ENCODE measurements around the gene EFCAB11. TPM values are rescaled to one million over a fixed set of nuclear protein-coding genes. Genes with fewer than 3 reads are reported as not detected.
A peak's percentile ranks its signal among the peaks of the same experiment; 100 is the strongest.

The EFCAB11 gene
- total RNA-seq, 1 donor from 2014 or later = 7.5 TPM

DNA sequence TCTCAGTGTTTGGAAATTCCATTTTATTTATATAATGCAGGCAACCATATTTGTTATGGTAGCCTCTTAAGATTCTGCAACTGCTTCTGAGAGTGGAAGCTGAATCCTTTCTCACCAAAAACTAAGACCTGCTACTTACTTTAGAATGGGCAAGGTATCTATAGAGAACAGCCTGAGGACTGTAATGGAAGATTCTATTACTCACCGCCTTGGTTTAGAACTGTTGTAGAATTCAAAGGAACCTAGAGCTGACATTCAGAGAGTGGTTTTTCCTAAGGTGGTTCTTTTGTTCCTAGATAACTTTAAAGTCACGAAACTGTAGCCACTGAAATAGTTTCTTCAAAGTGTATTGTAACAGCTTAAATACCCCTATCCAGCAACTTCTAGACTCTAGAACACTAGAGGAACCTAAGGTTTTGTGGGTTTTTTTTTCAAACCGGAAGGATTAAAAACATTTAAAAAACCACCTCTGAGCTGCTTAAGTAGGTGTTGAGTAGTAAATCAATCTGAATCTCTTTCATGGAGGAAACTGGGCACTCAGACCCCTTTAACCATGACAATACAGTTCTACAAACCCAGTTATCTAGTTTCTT, 5.4 kb upstream of the EFCAB11 start:
- Histone ChIP-seq H3K27me3 (ENCODE audit: insufficient read depth, low read length) (no peaks in the 10 kb centered on the region), H3K79me2 (ENCODE audit: insufficient read depth, low read length) (peaks cover 85% of the 10 kb centered on the region), H4K20me1 (ENCODE audit: insufficient read depth, low read length) (peaks cover 18% of the 10 kb centered on the region), H3K4me1 (ENCODE audit: insufficient read depth, low read length) (peaks cover 17% of the 10 kb centered on the region), H3K4me3 (ENCODE audit: insufficient read depth, low read depth, low read length) (no peak overlapping the region), H2AFZ (ENCODE audit: low read depth, low read length) (no peak overlapping the region), H3K27ac (ENCODE audit: low read depth, low read length) (no peak overlapping the region), H3K9ac (ENCODE audit: low read length) (no peak overlapping the region), H3K9me3 (ENCODE audit: insufficient read depth, low read depth, low read length) (no peaks in the 10 kb centered on the region), H3K36me3 (ENCODE audit: insufficient read depth, low read length) (peaks cover 27% of the 10 kb centered on the region), H3K4me2 (ENCODE audit: low read length) (no peak overlapping the region)
- peaks cover 9% of the 10 kb centered on the region for H3K36me3 Mint-ChIP-seq (ENCODE audit: low read depth, unreplicated experiment)
- no peaks in the 10 kb centered on the region for H3K27me3 Mint-ChIP-seq (ENCODE audit: low read depth, unreplicated experiment)
- no peak for FAIRE-seq
- no peak for DNase-seq (ENCODE audit: low read depth)
- H3K9me3 Mint-ChIP-seq (ENCODE audit: unreplicated experiment) = no peaks in the 10 kb centered on the region
- no peak overlapping the region for H3K27ac Mint-ChIP-seq (ENCODE audit: unreplicated experiment)
- peaks cover 14% of the 10 kb centered on the region for H3K4me1 Mint-ChIP-seq (ENCODE audit: low read depth, unreplicated experiment)
- H3K4me3 Mint-ChIP-seq (ENCODE audit: unreplicated experiment) = no peak overlapping the region
- no peak for TF ChIP-seq EZH2 (IDR thresholded peaks at IDR 0.05; ENCODE audit: insufficient read depth, low read length)
- TF ChIP-seq, protein P1, sequence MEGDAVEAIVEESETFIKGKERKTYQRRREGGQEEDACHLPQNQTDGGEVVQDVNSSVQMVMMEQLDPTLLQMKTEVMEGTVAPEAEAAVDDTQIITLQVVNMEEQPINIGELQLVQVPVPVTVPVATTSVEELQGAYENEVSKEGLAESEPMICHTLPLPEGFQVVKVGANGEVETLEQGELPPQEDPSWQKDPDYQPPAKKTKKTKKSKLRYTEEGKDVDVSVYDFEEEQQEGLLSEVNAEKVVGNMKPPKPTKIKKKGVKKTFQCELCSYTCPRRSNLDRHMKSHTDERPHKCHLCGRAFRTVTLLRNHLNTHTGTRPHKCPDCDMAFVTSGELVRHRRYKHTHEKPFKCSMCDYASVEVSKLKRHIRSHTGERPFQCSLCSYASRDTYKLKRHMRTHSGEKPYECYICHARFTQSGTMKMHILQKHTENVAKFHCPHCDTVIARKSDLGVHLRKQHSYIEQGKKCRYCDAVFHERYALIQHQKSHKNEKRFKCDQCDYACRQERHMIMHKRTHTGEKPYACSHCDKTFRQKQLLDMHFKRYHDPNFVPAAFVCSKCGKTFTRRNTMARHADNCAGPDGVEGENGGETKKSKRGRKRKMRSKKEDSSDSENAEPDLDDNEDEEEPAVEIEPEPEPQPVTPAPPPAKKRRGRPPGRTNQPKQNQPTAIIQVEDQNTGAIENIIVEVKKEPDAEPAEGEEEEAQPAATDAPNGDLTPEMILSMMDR (IDR thresholded peaks at IDR 0.05; ENCODE audit: insufficient read depth, low read depth, low read length) = no peak

DNA sequence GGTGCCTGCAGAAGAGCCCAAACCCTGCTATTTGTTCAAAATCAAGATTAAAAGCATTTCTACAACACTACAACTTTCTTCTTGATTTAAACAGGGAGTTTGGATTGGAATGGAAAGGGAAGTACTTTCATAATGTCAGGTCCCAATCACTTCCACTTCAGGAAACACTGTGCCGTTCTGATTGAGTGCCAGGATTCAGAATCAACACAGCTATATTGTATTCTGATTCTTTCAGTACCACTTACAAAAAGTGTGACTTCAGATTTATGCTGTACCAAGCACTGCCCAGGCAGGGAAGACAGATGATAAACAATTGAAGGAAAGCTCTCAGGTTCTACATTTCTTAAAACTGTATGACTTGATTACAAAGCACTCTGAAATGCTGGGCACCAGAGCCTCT, 4.4 kb upstream of the EFCAB11 start:
- H3K27me3 Mint-ChIP-seq (ENCODE audit: low read depth, unreplicated experiment) = no peaks in the 10 kb centered on the region
- H3K27ac Mint-ChIP-seq (ENCODE audit: unreplicated experiment) = no peak overlapping the region
- no peak overlapping the region for H3K4me3 Mint-ChIP-seq (ENCODE audit: unreplicated experiment)
- Histone ChIP-seq H3K27ac (ENCODE audit: low read depth, low read length) (no peak overlapping the region), H3K4me3 (ENCODE audit: insufficient read depth, low read depth, low read length) (no peak overlapping the region), H2AFZ (ENCODE audit: low read depth, low read length) (no peak overlapping the region), H3K36me3 (ENCODE audit: insufficient read depth, low read length) (peaks cover 20% of the 10 kb centered on the region), H3K9me3 (ENCODE audit: insufficient read depth, low read depth, low read length) (no peaks in the 10 kb centered on the region), H4K20me1 (ENCODE audit: insufficient read depth, low read length) (peaks cover 15% of the 10 kb centered on the region), H3K79me2 (ENCODE audit: insufficient read depth, low read length) (peaks cover 75% of the 10 kb centered on the region), H3K4me2 (ENCODE audit: low read length) (no peak overlapping the region), H3K9ac (ENCODE audit: low read length) (no peak overlapping the region), H3K4me1 (ENCODE audit: insufficient read depth, low read length) (peaks cover 23% of the 10 kb centered on the region), H3K27me3 (ENCODE audit: insufficient read depth, low read length) (no peaks in the 10 kb centered on the region)
- peaks cover 6% of the 10 kb centered on the region for H3K36me3 Mint-ChIP-seq (ENCODE audit: low read depth, unreplicated experiment)
- TF ChIP-seq, protein P1 (IDR thresholded peaks at IDR 0.05; ENCODE audit: insufficient read depth, low read depth, low read length) = no peak
- no peak for TF ChIP-seq EZH2 (IDR thresholded peaks at IDR 0.05; ENCODE audit: insufficient read depth, low read length)
- H3K9me3 Mint-ChIP-seq (ENCODE audit: unreplicated experiment) = no peaks in the 10 kb centered on the region
- FAIRE-seq (no peak), DNase-seq (ENCODE audit: low read depth) (no peak)
- H3K4me1 Mint-ChIP-seq (ENCODE audit: low read depth, unreplicated experiment) = peaks cover 14% of the 10 kb centered on the region

DNA sequence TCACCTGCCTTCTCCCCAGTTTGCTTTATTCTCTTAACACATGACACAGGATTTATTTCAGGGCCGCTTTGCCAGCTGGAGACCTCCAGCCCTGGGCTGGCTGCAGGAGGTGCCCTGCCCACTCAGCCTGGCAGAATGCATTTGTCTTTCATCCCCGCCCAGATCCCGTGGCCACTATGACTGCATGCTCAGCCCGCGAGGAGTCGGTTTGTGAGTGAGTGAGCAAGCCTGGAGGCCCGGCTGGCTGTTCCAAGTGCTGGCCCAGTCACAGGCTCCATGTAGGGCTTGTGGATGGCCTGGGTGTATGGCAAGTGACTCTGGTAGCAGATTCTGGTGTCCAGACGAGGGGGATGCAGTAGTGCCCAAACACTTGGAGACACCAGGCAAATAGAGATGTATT, 3.3 kb upstream of the EFCAB11 start:
- peak overlapping the region; percentile 91 for H3K4me2 ChIP-seq (ENCODE audit: low read length)
- no peaks in the 10 kb centered on the region for H3K9me3 ChIP-seq (ENCODE audit: insufficient read depth, low read depth, low read length)
- H4K20me1 ChIP-seq (ENCODE audit: insufficient read depth, low read length) = peaks cover 6% of the 10 kb centered on the region
- H3K4me1 Mint-ChIP-seq (ENCODE audit: low read depth, unreplicated experiment) = peaks cover 16% of the 10 kb centered on the region
- H3K36me3 Mint-ChIP-seq (ENCODE audit: low read depth, unreplicated experiment) = peaks cover 3% of the 10 kb centered on the region
- TF ChIP-seq EZH2 (IDR thresholded peaks at IDR 0.05; ENCODE audit: insufficient read depth, low read length) = no peak
- TF ChIP-seq, protein P1 (IDR thresholded peaks at IDR 0.05; ENCODE audit: insufficient read depth, low read depth, low read length) = no peak
- no peak overlapping the region for H3K4me3 Mint-ChIP-seq (ENCODE audit: unreplicated experiment)
- no peaks in the 10 kb centered on the region for H3K27me3 Mint-ChIP-seq (ENCODE audit: low read depth, unreplicated experiment)
- no peak overlapping the region for H3K9ac ChIP-seq (ENCODE audit: low read length)
- H2AFZ ChIP-seq (ENCODE audit: low read depth, low read length) = no peak overlapping the region
- H3K27ac Mint-ChIP-seq (ENCODE audit: unreplicated experiment) = peak overlapping the region; percentile 5
- H3K79me2 ChIP-seq (ENCODE audit: insufficient read depth, low read length) = peaks cover 63% of the 10 kb centered on the region
- H3K4me1 ChIP-seq (ENCODE audit: insufficient read depth, low read length) = peaks cover 28% of the 10 kb centered on the region
- no peak overlapping the region for H3K27ac ChIP-seq (ENCODE audit: low read depth, low read length)
- peaks cover 11% of the 10 kb centered on the region for H3K36me3 ChIP-seq (ENCODE audit: insufficient read depth, low read length)
- no peaks in the 10 kb centered on the region for H3K27me3 ChIP-seq (ENCODE audit: insufficient read depth, low read length)
- no peaks in the 10 kb centered on the region for H3K9me3 Mint-ChIP-seq (ENCODE audit: unreplicated experiment)
- FAIRE-seq (no peak), DNase-seq (ENCODE audit: low read depth) (peak; percentile 18)
- H3K4me3 ChIP-seq (ENCODE audit: insufficient read depth, low read depth, low read length) = no peak overlapping the region
